H9 (cell line): ENCODE data around the gene UNC80. TPM values are rescaled to one million over a fixed set of nuclear protein-coding genes. Genes with fewer than 3 reads are reported as not detected.

Experiments used
- DNase-seq: peaks from one replicate; pipeline ENCODE4 v3.0.0-alpha.2; 2017
- H2AFZ ChIP-seq: one replicate; pipeline ENCODE4 v1.6.1; 2013; ENCODE audit warnings: mild to moderate bottlenecking, low read length, control low read depth, moderate library complexity
- H2AK5ac ChIP-seq: 2 replicates; pipeline ENCODE4 v1.6.1; 2013; ENCODE audit warnings: low read length, control low read depth, mixed read lengths; ENCODE audit not compliant: insufficient read length
- H2BK120ac ChIP-seq: one replicate; pipeline ENCODE4 v1.6.1; 2013; ENCODE audit warnings: low read depth, mild to moderate bottlenecking, low read length, control low read depth, inconsistent platforms; ENCODE audit not compliant: poor library complexity, severe bottlenecking
- H2BK12ac ChIP-seq: 2 replicates; pipeline ENCODE4 v1.6.1; 2013; ENCODE audit warnings: low read length, control low read depth, mixed read lengths, low read depth; ENCODE audit not compliant: insufficient read length
- H2BK15ac ChIP-seq: 2 replicates; pipeline ENCODE4 v1.6.1; 2013; ENCODE audit warnings: low read depth, low read length, control low read depth
- H2BK20ac ChIP-seq: one replicate; pipeline ENCODE4 v1.6.1; 2013; ENCODE audit warnings: low read depth, mild to moderate bottlenecking, low read length, control low read depth, inconsistent platforms; ENCODE audit not compliant: poor library complexity, severe bottlenecking
- H2BK5ac ChIP-seq: 2 replicates; pipeline ENCODE4 v1.6.1; 2013; ENCODE audit warnings: low read length, control low read depth, mixed read lengths; ENCODE audit not compliant: insufficient read length
- H3K14ac ChIP-seq: 2 replicates; pipeline ENCODE4 v1.6.1; 2013; ENCODE audit warnings: low read length, control low read depth; ENCODE audit not compliant: insufficient read depth
- H3K18ac ChIP-seq: 2 replicates; pipeline ENCODE4 v1.6.1; 2013; ENCODE audit warnings: low read depth, mild to moderate bottlenecking, mixed read lengths, low read length, control low read depth; ENCODE audit not compliant: insufficient read length
- H3K23ac ChIP-seq: 2 replicates; pipeline ENCODE4 v1.6.1; 2013; ENCODE audit warnings: low read length, control low read depth, mixed read lengths, low read depth; ENCODE audit not compliant: insufficient read length
- H3K23me2 ChIP-seq: 2 replicates; pipeline ENCODE4 v1.6.1; 2013; ENCODE audit warnings: low read depth, mild to moderate bottlenecking, mixed read lengths, low read length, control low read depth; ENCODE audit not compliant: insufficient read length, poor library complexity, severe bottlenecking
- H3K27ac ChIP-seq: 2 replicates; pipeline ENCODE4 v1.5.1; 2013; ENCODE audit warnings: low read length, control low read depth, mixed read lengths, low read depth; ENCODE audit not compliant: insufficient read length
- H3K27me3 ChIP-seq: 2 replicates; pipeline ENCODE4 v1.6.1; 2013; ENCODE audit warnings: low read length, control low read depth, inconsistent platforms; ENCODE audit not compliant: insufficient read depth
- H3K4ac ChIP-seq: 2 replicates; pipeline ENCODE4 v1.6.1; 2013; ENCODE audit warnings: low read depth, mild to moderate bottlenecking, control low read depth, inconsistent platforms, low read length, moderate library complexity
- H3K4me1 ChIP-seq: 2 replicates; pipeline ENCODE4 v1.6.1; 2013; ENCODE audit warnings: low read length, control low read depth, inconsistent platforms; ENCODE audit not compliant: insufficient read depth
- H3K4me2 ChIP-seq: 2 replicates; pipeline ENCODE4 v1.6.1; 2013; ENCODE audit warnings: low read length, control low read depth, mixed read lengths; ENCODE audit not compliant: insufficient read length, insufficient read depth
- H3K56ac ChIP-seq: 2 replicates; pipeline ENCODE4 v1.6.1; 2013; ENCODE audit warnings: low read depth, mild to moderate bottlenecking, mixed read lengths, low read length, control low read depth; ENCODE audit not compliant: insufficient read length
- H3K79me1 ChIP-seq: 2 replicates; pipeline ENCODE4 v1.6.1; 2013; ENCODE audit warnings: low read depth, mild to moderate bottlenecking, moderate library complexity, low read length, control low read depth, inconsistent platforms; ENCODE audit not compliant: insufficient read depth, poor library complexity, severe bottlenecking
- H3K79me2 ChIP-seq: 2 replicates; pipeline ENCODE4 v1.6.1; 2013; ENCODE audit warnings: low read length, control low read depth, inconsistent platforms; ENCODE audit not compliant: insufficient read depth
- H3K9ac ChIP-seq: 2 replicates; pipeline ENCODE4 v1.6.1; 2013; ENCODE audit warnings: low read length, control low read depth, mixed read lengths; ENCODE audit not compliant: insufficient read length; ENCODE audit errors: extremely low read depth
- H3K9me3 ChIP-seq: one replicate; pipeline ENCODE4 v1.6.1; 2013; ENCODE audit warnings: low read depth, low read length, inconsistent platforms; ENCODE audit not compliant: control insufficient read depth
- H3T11ph ChIP-seq: one replicate; pipeline ENCODE4 v1.6.1; 2013; ENCODE audit warnings: mild to moderate bottlenecking, low read length, control low read depth, inconsistent platforms
- H4K20me1 ChIP-seq: one replicate; pipeline ENCODE4 v1.6.1; 2013; ENCODE audit not compliant: control insufficient read depth, insufficient read length, insufficient read depth
- H4K5ac ChIP-seq: 2 replicates; pipeline ENCODE4 v1.6.1; 2013; ENCODE audit warnings: low read depth, mild to moderate bottlenecking, mixed read lengths, low read length, control low read depth; ENCODE audit not compliant: insufficient read length
- H4K8ac ChIP-seq: replicated peaks from 2 replicates; pipeline ENCODE4 v1.6.1; 2013; ENCODE audit warnings: low read length, control low read depth, mixed read lengths, low read depth; ENCODE audit not compliant: insufficient read length
- H4K91ac ChIP-seq: 2 replicates; pipeline ENCODE4 v1.6.1; 2013; ENCODE audit warnings: low read depth, mild to moderate bottlenecking, moderate library complexity, mixed read lengths, low read length, control low read depth; ENCODE audit not compliant: insufficient read length
- H3K27ac Mint-ChIP-seq, 3 experiments: 2 replicates in 2 of 3; 3 replicates in 1 of 3; pipeline ENCODE4 v1.8.0; 2020 to 2021; ENCODE audit warnings: mixed read lengths in 3 of 3, mild to moderate bottlenecking in 1 of 3, moderate library complexity in 1 of 3
- H3K27me3 Mint-ChIP-seq: 2 replicates; pipeline ENCODE4 v1.8.0; 2021; ENCODE audit warnings: low read depth, mild to moderate bottlenecking, moderate library complexity, mixed read lengths
- H3K36me3 Mint-ChIP-seq, 3 experiments: 2 replicates in 2 of 3; 3 replicates in 1 of 3; pipeline ENCODE4 v1.8.0; 2020 to 2021; ENCODE audit warnings: low read depth in 3 of 3, mixed read lengths in 3 of 3; ENCODE audit not compliant: insufficient read depth in 1 of 3
- H3K4me1 Mint-ChIP-seq, 2 experiments: 2 replicates each; pipeline ENCODE4 v1.8.0; 2020; ENCODE audit warnings: mixed read lengths in 2 of 2
- H3K4me3 Mint-ChIP-seq, 2 experiments: 2 replicates in 1 of 2; 3 replicates in 1 of 2; pipeline ENCODE4 v1.8.0; 2020 to 2021; ENCODE audit warnings: mild to moderate bottlenecking in 2 of 2, mixed read lengths in 2 of 2, moderate library complexity in 1 of 2
- H3K9me3 Mint-ChIP-seq, 2 experiments: 2 replicates in 1 of 2; 3 replicates in 1 of 2; pipeline ENCODE4 v1.8.0; 2020; ENCODE audit warnings: mild to moderate bottlenecking in 2 of 2, mixed read lengths in 2 of 2, moderate library complexity in 1 of 2
- CTCF ChIP-seq: fragments of 200-600 bp; sonication (generic); conservative IDR thresholded peaks from 3 replicates; pipeline ENCODE4 v1.8.0; 2021; ENCODE audit warnings: antibody characterized with exemption, mild to moderate bottlenecking
- WGBS: extraction: QIAGEN DNeasy Blood & Tissue Kit; methylation state at CpG from one replicate; pipeline ENCODE4 v1.1.7; 2013; ENCODE audit warnings: missing lambda C conversion rate, low lambda C conversion rate, mixed read lengths; ENCODE audit not compliant: insufficient read length; ENCODE audit errors: extremely low coverage; 5-methylcytosine and 5-hydroxymethylcytosine counted together
- total RNA-seq: library from RNA; stranded (reverse); gene quantifications from 2 replicates; pipeline ENCODE4 v1.2.1, GENCODE V29; 2021

Gene UNC80
- total RNA-seq, 1 experiment from 2014 or later: 0.52 TPM

- Mint-ChIP-seq H3K27ac (no peak overlapping the region), H3K36me3 (peaks cover 0 to 10% (median 7%) of the 10 kb centered on the region in 3 experiments; a peak in 5 of 7 replicates), H3K27me3 (peaks cover 38% of the 10 kb centered on the region), H3K4me1 (peaks cover 20 to 24% of the 10 kb centered on the region in 2 experiments), H3K9me3 (peaks cover 9 to 10% of the 10 kb centered on the region in 2 experiments), H3K4me3 (no peak overlapping the region)
- Histone ChIP-seq H3K18ac (no peak overlapping the region), H2AK5ac (no peak overlapping the region), H3T11ph (no peak overlapping the region), H4K20me1 (no peaks in the 10 kb centered on the region), H3K79me1 (no peaks in the 10 kb centered on the region), H2BK5ac (no peak overlapping the region), H3K79me2 (no peaks in the 10 kb centered on the region), H2BK15ac (no peak overlapping the region), H3K9ac (no peak overlapping the region), H3K23me2 (no peaks in the 10 kb centered on the region), H3K4me2 (no peak overlapping the region), H4K5ac (no peak overlapping the region), H2BK120ac (no peak overlapping the region), H3K9me3 (no peaks in the 10 kb centered on the region), H4K8ac (no peak overlapping the region), H3K14ac (no peak overlapping the region), H3K56ac (no peak overlapping the region), H4K91ac (no peak overlapping the region), H2AFZ (no peak overlapping the region), H3K4me1 (no peaks in the 10 kb centered on the region), H2BK12ac (no peak overlapping the region), H3K4ac (no peak overlapping the region), H3K27ac (no peak overlapping the region), H3K23ac (no peak overlapping the region), H2BK20ac (no peak overlapping the region), H3K27me3 (peaks cover 4% of the 10 kb centered on the region; the same call in 1 of the 2 replicates)
- no peak for TF ChIP-seq CTCF
- no CpG with 5 or more reads among the region's 2 CpGs for WGBS
- DNase-seq: no peak
Measured at GRCh38 chr2:209956271-209956670, 184.6 kb downstream of the UNC80 start.
